CD4-positive, alpha-beta T cell treated with Interleukin-17A for 1 hour (primary cell): ENCODE results near the gene GANAB.
"Not testable (repeated sequence)": the region's sequence is repeated elsewhere in the genome, so short reads cannot be mapped to it uniquely, and the experiment has no call there.

Experiments used
- DNase-seq: peaks from one replicate; pipeline ENCODE4 v3.0.0-alpha.2; 2020

GANAB gene

DNA sequence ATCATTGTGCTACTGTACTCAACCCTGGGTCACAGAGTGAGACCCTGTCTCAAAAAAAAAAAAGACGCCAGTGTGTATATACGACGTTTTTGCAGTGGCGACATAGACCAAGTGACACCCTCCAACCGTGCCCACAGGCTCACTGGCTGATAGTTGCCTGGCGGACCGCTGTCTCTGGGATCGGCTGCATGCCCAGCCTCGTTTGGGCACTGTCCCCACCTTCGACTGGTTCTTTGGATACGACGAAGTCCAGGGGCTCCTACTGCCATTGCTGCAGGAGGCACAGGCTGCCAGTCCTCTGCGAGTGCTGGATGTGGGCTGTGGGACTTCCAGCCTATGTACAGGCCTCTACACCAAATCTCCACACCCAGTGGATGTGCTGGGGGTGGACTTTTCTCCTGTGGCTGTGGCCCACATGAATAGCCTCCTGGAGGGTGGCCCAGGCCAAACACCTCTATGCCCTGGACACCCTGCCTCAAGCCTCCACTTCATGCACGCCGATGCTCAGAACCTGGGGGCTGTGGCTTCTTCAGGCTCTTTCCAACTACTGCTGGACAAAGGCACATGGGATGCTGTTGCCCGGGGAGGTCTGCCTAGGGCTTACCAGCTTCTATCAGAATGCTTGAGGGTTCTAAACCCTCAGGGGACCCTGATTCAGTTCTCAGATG lies 20.0 kb upstream of the GANAB start:
- DNase-seq, result no peak

GRCh38 chr11:62665599-62666258 lies 19.3 kb upstream of the GANAB start:
- peak; percentile 72 for DNase-seq

DNA sequence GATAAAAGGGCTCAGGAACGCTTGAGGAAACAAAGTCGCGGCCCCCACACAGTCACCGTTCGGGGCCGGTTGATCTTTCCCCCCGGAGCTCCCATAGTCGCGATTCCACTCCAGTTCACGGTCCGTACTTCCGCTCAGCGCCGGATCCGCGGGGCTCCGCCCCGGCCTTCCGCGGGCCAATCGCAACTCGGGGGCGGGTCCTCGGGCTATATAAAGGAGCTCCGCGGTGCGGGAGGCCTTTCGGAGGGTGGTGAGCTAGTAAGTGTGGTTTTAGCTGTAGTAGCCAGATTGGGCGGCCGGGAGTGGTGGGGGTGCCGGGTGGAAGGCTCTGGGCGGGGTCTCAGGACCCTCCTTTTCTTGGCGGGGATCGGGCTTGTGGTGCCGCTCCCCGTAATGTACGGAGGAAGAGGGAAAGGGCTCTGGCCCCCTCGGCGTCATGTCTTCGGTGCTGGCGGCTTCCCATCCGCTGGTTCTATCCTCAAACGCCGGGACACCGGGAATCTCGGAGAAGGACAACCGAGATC lies 18.7 kb upstream of the GANAB start, which contains the start of the genes C11orf98 and CSKMT:
C11orf98 (minus strand) TSS at position 136 of the 524 bp plus-strand sequence; CDS start at position 95, 41 bp downstream.
CSKMT (plus strand) TSS at position 238 of the 524 bp plus-strand sequence. CDS start 568 bp downstream, outside the sequence.
- DNase-seq, result peak; percentile 97

GRCh38 chr11:62664405-62665074 lies 18.1 kb upstream of the GANAB start:
- peak; percentile 70 for DNase-seq

DNA sequence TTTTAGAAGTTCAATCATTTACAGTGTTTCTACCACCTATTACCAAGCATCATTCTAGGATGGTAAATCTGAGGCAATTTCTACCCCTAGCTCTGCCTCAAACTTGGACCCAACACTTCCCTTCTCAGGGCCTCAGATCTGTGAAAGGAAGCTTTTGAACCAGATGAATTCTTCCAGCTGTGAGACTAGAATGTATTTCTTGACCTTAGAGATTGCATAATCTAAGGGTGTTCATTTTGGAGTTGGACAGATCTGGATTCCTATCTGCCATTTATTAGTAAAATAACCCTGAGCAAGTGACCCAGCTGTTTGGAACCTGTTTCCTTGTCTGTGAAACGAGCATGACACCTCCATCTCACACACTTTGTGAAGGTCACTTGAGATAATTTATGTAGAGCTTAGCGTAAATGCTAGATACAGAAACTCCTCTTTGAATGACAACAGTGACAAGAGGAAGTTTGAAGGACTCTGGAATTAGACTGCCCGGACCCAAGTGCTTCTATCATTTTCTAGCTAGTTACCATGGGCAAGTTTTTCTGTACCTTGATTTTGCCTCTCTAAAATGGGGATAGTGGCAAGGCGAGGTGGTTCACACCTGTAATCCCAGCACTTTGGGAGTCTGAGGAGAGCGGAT lies 10.5 kb upstream of the GANAB start:
- DNase-seq, result no peak

- DNase-seq, result no peak
Measured at GRCh38 chr11:62654297-62654696, 7.9 kb upstream of the GANAB start.

DNA sequence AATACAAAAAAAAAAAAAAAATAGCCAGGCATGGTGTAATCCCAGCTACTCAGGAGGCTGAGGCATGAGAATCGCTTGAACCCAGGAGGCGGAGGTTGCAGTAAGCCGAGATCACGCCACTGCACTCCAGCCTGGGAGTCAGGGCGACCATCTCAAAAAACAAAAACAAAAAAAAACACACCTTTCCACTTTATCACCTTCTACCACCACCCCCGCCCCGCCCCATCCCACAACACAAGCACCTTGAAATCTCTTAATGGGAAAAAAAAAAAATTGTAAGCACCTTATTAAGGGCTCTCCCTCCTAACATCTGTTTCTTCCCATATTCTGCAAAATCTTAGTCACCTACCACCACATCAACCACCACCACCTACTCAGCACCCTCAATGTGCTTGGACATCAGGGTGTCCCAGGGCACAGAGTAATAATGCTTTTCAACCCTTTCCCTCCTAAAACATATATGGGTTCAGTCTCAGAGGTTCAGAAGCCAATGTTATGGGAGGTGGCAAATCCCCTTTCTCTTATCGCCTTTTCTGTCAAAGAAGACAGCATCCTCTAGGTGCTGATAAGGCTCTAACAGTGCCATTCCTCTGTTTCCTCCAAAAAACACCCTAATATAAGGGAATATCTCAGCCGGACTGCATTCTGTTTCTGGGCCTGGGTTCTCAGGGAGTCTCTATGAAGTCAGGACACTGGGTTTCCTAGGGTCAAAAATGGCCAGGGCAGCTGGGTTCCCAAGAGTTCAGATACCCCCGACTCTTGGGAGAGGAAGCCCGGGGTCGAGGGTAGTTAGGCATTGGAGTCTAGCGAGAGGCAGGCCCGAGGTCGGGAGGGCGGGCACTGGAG lies 6.0 kb upstream of the GANAB start:
- peak; percentile 78 for DNase-seq

GRCh38 chr11:62650283-62650682 lies 3.9 kb upstream of the GANAB start:
- not testable (repeated sequence) for DNase-seq

GRCh38 chr11:62649486-62649885 lies 3.1 kb upstream of the GANAB start:
- DNase-seq, result no peak

GRCh38 chr11:62648967-62649364 lies 2.6 kb upstream of the GANAB start:
- DNase-seq, result no peak

GRCh38 chr11:62648185-62648966 lies 2.0 kb upstream of the GANAB start:
- no peak for DNase-seq

DNA sequence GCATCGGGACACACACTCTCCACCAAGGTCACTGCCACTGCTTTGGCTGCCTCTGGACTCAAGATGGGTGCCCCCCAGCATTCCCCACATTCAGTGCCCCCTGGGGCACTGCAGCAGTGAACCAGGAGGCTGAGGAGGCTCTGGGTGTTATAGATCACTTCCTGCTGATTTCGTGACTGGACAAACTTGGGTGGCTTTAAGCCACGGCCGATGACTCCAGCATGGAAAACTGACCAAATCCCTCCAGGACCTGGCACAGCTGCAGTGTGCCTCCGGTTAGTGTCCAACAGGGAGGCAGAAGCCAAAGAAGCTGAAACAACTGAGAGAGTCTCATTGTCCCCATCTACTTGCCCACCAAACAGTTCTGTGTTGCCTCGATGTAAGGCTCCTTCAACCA lies 1.2 kb upstream of the GANAB start:
- no peak for DNase-seq

GRCh38 chr11:62646825-62647608 lies 604 bp upstream of the GANAB start:
- no peak for DNase-seq

DNA sequence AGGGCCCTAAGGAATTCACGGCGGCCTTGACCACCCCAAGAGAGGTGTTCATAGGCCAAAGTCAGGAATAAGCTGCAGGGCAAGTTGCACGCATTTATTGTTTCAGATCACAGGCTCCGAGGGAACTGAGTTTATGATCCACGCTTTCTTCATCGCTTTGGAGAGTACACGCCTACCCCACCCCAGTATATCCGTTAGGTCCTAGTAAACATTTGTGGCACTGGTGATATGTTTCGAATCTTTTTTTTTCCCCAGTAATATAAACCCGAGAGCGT lies 805 bp downstream of the GANAB start:
- no peak for DNase-seq

GRCh38 chr11:62644220-62644619 lies 2.2 kb downstream of the GANAB start:
- DNase-seq, result no peak

- no peak for DNase-seq
Measured at GRCh38 chr11:62632492-62632891, 13.9 kb downstream of the GANAB start.

GRCh38 chr11:62627713-62628112 lies 18.7 kb downstream of the GANAB start:
- no peak for DNase-seq

- no peak for DNase-seq
Measured at GRCh38 chr11:62622476-62623089, 23.8 kb downstream of the GANAB start.

DNA sequence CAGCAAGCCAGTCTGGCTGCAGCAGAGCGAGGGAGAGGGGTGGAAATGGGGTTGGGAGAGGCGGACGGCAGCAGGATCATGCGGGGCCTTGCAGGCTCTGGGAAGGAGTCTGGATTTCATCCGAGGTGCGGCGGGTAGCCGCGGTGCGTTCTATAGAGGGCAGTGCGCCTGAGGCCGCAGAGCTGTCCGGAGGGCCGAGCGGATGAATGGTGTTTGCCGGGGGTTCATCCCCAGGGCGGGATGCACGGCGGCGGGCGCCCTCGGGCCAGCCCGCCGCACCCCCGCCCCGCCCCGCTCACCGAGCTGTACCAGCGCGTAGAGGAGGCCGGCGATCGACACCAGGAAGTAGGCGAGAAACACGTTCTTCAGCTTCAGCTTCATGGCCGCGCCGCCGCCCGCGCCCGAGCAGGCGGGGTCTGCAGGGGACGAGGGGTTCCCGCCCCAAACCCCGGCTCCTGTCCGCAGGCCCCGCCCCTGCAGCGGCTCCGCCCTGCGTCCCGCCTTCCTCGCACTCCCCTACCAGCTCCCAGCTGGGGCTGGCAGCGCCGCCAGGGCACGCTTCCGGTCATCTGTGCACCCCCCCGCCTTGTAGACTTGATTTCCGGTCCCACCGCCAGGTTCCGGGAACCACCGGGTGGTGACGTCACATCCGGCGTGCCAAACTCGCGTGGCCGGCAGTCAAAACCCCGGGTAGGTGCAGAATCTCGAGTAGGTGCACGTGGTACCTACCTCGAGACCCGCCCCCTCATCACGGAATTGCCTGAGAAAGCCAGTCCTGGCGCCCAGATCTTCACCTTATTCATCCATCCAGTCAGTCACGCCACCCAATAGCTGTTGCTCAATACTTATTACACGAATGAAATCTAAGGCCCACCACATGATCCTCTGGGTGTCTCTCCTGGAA lies 24.6 kb downstream of the GANAB start, which contains the start of gene B3GAT3:
B3GAT3 (minus strand) TSS at position 420 of the 904 bp plus-strand sequence; CDS start at position 381, 39 bp downstream.
- peak; percentile 99 for DNase-seq
